Measurements from ENCODE around the gene IRX4.

- TF ChIP-seq CTCF (conservative IDR thresholded peaks at IDR 0.05; ENCODE audit: low read depth in 2 of 2) (no peak), POLR2AphosphoS5 (IDR thresholded peaks at IDR 0.05; ENCODE audit: low read depth) (no peak), EZH2 (IDR thresholded peaks at IDR 0.05; ENCODE audit: low read depth, unreplicated experiment) (no peak), EZH2phosphoT487 (IDR thresholded peaks at IDR 0.05; ENCODE audit: unreplicated experiment) (no peak)
Observed at GRCh38 chr5:1901061-1901460, 18.3 kb upstream of the IRX4 start.

Measured in GM23338 (cell line).